Memory B cell (primary cell): ENCODE data around the gene GHSR.
"Not testable (repeated sequence)": the region's sequence is repeated elsewhere in the genome, so short reads cannot be mapped to it uniquely, and the experiment has no call there.

Source experiments
- ATAC-seq: fragments of 150-1000 bp; cut with Tn5 transposase; 2 replicates; pipeline ENCODE4 v1.10.0; 2021; ENCODE audit warnings: low read depth, mild to moderate bottlenecking, moderate library complexity
- DNase-seq, 2 donors: peaks; one replicate each; pipeline ENCODE4 v3.0.0; 2022; ENCODE audit warnings: low spot score in 2 of 2
- H3K27ac Mint-ChIP-seq: one replicate; pipeline ENCODE4 v1.8.0; 2022; ENCODE audit warnings: mild to moderate bottlenecking, moderate library complexity, mixed read lengths
- H3K27me3 Mint-ChIP-seq: one replicate; pipeline ENCODE4 v1.8.0; 2022; ENCODE audit warnings: mixed read lengths
- H3K36me3 Mint-ChIP-seq: one replicate; pipeline ENCODE4 v1.8.0; 2022; ENCODE audit warnings: mild to moderate bottlenecking, mixed read lengths
- H3K4me1 Mint-ChIP-seq: one replicate; pipeline ENCODE4 v1.8.0; 2022; ENCODE audit warnings: mixed read lengths
- H3K4me3 Mint-ChIP-seq: one replicate; pipeline ENCODE4 v1.8.0; 2022; ENCODE audit warnings: mild to moderate bottlenecking, moderate library complexity, mixed read lengths
- H3K9me3 Mint-ChIP-seq: one replicate; pipeline ENCODE4 v1.8.0; 2022; ENCODE audit warnings: mixed read lengths

The GHSR gene

GRCh38 chr3:172447611-172448579 is at the start of gene GHSR:
Gene GHSR, minus strand, starts transcription at chr3:172448456. Its CDS starts 43 bp downstream, at chr3:172448413.
- Mint-ChIP-seq H3K4me1 (peaks cover 19% of the 10 kb centered on the region), H3K27ac (no peak within 1 kb of the TSS), H3K36me3 (peaks cover 4% of the 10 kb centered on the region), H3K9me3 (peaks cover 2% of the 10 kb centered on the region), H3K4me3 (peak within 1 kb of the TSS; percentile 21), H3K27me3 (peaks cover 34% of the 10 kb centered on the region)
- DNase-seq: no peak
- no peak for ATAC-seq

- not testable (repeated sequence) for H3K9me3 Mint-ChIP-seq, H3K4me1 Mint-ChIP-seq, H3K27me3 Mint-ChIP-seq, H3K4me3 Mint-ChIP-seq, H3K36me3 Mint-ChIP-seq, H3K27ac Mint-ChIP-seq
- ATAC-seq (peak; percentile 75), DNase-seq (peak; percentile 60 to 63)
Measured at GRCh38 chr3:172490198-172490669, 42.0 kb upstream of the GHSR start.

DNA sequence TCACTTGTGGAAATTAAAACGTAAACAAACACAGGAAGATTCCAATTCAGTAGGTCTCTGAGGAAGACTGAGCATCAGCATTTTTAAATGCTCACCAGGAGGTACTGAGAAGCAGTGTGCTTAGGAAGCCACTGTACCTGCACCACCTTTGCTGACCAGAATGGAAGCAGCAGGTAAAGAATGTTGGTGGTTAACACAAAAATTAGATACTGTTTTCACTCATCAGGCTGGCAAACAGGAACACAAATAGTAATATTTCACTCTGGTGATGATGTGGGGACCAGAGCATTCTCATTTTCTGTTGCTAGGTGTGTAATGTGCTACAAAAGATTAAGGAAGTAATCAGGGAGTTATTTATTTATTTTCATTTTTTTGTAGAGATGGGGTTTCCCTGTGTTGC is 29.9 kb upstream of the GHSR start:
- Mint-ChIP-seq H3K27me3 (no peaks in the 10 kb centered on the region), H3K4me3 (no peak overlapping the region), H3K4me1 (peaks cover 9% of the 10 kb centered on the region), H3K27ac (no peak overlapping the region), H3K36me3 (no peaks in the 10 kb centered on the region), H3K9me3 (no peaks in the 10 kb centered on the region)
- DNase-seq: no peak
- no peak for ATAC-seq

DNA sequence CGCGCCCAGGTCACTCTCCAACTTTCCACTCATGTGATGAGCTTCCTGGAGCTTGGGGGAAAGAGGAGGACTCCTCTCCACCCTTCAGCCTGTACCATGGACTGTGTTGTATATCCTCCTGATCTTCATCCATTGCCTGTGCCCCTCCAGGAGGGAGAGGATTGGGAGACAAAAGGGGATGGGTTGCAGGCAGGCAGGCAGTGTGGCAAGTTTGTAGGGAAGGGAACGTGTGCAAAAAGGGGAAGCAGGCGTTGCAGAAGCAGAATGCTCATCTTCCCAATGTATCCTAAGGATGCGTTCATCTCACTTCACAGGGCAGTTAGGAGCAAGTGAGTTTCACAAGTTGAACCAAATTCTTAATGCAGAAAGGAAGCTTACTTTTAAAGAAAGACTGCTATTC is 28.1 kb upstream of the GHSR start:
- no peaks in the 10 kb centered on the region for H3K36me3 Mint-ChIP-seq
- peak overlapping the region; percentile 59 for H3K4me3 Mint-ChIP-seq
- peaks cover 2% of the 10 kb centered on the region for H3K9me3 Mint-ChIP-seq
- no peak for ATAC-seq
- no peak overlapping the region for H3K27ac Mint-ChIP-seq
- no peak for DNase-seq
- no peaks in the 10 kb centered on the region for H3K27me3 Mint-ChIP-seq
- H3K4me1 Mint-ChIP-seq: peaks cover 9% of the 10 kb centered on the region

- no peak overlapping the region for H3K27ac Mint-ChIP-seq
- H3K27me3 Mint-ChIP-seq: peaks cover 3% of the 10 kb centered on the region
- no peak for ATAC-seq
- no peak for DNase-seq
- peaks cover 3% of the 10 kb centered on the region for H3K9me3 Mint-ChIP-seq
- H3K4me1 Mint-ChIP-seq: peaks cover 9% of the 10 kb centered on the region
- no peak overlapping the region for H3K4me3 Mint-ChIP-seq
- H3K36me3 Mint-ChIP-seq: no peaks in the 10 kb centered on the region
Measured at GRCh38 chr3:172475703-172476102, 27.4 kb upstream of the GHSR start.

GRCh38 chr3:172471903-172472302 is 23.6 kb upstream of the GHSR start:
- H3K4me3 Mint-ChIP-seq: no peak overlapping the region
- H3K36me3 Mint-ChIP-seq: no peaks in the 10 kb centered on the region
- H3K27me3 Mint-ChIP-seq: peaks cover 9% of the 10 kb centered on the region
- peaks cover 3% of the 10 kb centered on the region for H3K9me3 Mint-ChIP-seq
- peaks cover 3% of the 10 kb centered on the region for H3K4me1 Mint-ChIP-seq
- no peak overlapping the region for H3K27ac Mint-ChIP-seq
- DNase-seq (no peak), ATAC-seq (no peak)

GRCh38 chr3:172470588-172470987 is 22.3 kb upstream of the GHSR start:
- Mint-ChIP-seq H3K27ac (no peak overlapping the region), H3K9me3 (peaks cover 3% of the 10 kb centered on the region), H3K4me1 (no peaks in the 10 kb centered on the region), H3K27me3 (peaks cover 12% of the 10 kb centered on the region), H3K4me3 (no peak overlapping the region), H3K36me3 (no peaks in the 10 kb centered on the region)
- ATAC-seq (no peak), DNase-seq (no peak)

- Mint-ChIP-seq H3K9me3 (peaks cover 3% of the 10 kb centered on the region), H3K27ac (no peak overlapping the region)
- ATAC-seq: no peak
Measured at GRCh38 chr3:172467170-172467824, 19.0 kb upstream of the GHSR start.

DNA sequence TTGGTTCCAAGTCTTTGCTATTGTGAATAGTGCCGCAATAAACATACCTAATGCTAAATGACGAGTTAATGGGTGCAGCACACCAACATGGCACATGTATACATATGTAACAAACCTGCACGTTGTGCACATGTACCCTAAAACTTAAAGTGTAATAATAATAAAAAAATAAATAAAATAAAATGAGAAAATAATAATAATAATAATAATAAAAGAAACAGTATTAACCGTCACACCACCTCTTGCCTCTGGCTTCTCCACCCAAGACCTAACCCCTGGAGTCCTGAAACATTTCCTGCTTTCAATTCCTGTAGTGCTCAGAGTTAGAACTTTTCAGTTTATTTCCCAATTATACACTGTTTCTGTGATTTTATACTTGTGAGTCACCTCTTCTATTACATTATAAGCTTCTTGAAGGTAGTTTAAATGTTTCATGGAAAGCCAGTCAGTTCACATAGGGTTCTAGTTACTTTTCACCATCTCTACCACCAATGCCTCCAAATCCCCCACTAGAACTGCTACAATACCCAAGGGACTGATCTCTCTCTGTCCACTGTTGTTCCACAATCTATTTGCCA is 18.4 kb upstream of the GHSR start:
- peaks cover 12% of the 10 kb centered on the region for H3K27me3 Mint-ChIP-seq
- peaks cover 2% of the 10 kb centered on the region for H3K9me3 Mint-ChIP-seq
- no peaks in the 10 kb centered on the region for H3K36me3 Mint-ChIP-seq
- no peak overlapping the region for H3K27ac Mint-ChIP-seq
- H3K4me3 Mint-ChIP-seq: no peak overlapping the region
- DNase-seq (no peak), ATAC-seq (no peak)
- H3K4me1 Mint-ChIP-seq: no peaks in the 10 kb centered on the region

More at GRCh38 chr3:172467170-172467824, 19.0 kb upstream of the GHSR start:
- peaks cover 12% of the 10 kb centered on the region for H3K27me3 Mint-ChIP-seq
- no peaks in the 10 kb centered on the region for H3K4me1 Mint-ChIP-seq
- no peak for DNase-seq
- no peaks in the 10 kb centered on the region for H3K36me3 Mint-ChIP-seq
- H3K4me3 Mint-ChIP-seq: no peak overlapping the region

DNA sequence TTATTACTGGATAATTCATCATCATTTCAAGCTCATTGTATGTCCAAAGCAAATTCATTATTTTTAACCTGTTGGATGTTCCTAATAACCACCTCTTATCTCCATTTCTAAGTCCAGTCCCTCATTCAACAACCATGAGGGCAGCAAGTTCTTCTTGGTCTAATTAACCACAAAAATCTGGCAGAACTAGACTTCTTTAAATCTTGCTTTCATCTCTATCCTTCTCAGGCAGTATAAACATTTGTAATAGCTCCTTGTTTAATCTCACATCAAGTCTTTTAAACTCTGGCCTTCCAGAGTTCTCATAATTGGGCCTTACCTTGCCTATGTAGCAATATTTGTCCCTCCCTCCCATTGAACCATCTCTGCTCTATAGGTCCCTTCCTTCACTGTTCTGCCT is 17.0 kb upstream of the GHSR start:
- Mint-ChIP-seq H3K27me3 (peaks cover 9% of the 10 kb centered on the region), H3K9me3 (no peaks in the 10 kb centered on the region), H3K4me1 (no peaks in the 10 kb centered on the region), H3K36me3 (no peaks in the 10 kb centered on the region), H3K4me3 (no peak overlapping the region), H3K27ac (no peak overlapping the region)
- DNase-seq (no peak), ATAC-seq (no peak)

- H3K27me3 Mint-ChIP-seq: peaks cover 9% of the 10 kb centered on the region
- H3K9me3 Mint-ChIP-seq: no peaks in the 10 kb centered on the region
- no peaks in the 10 kb centered on the region for H3K4me1 Mint-ChIP-seq
- no peak for ATAC-seq
- no peak for DNase-seq
- H3K4me3 Mint-ChIP-seq: no peak overlapping the region
- H3K36me3 Mint-ChIP-seq: no peaks in the 10 kb centered on the region
- H3K27ac Mint-ChIP-seq: no peak overlapping the region
Measured at GRCh38 chr3:172464306-172464705, 16.1 kb upstream of the GHSR start.

DNA sequence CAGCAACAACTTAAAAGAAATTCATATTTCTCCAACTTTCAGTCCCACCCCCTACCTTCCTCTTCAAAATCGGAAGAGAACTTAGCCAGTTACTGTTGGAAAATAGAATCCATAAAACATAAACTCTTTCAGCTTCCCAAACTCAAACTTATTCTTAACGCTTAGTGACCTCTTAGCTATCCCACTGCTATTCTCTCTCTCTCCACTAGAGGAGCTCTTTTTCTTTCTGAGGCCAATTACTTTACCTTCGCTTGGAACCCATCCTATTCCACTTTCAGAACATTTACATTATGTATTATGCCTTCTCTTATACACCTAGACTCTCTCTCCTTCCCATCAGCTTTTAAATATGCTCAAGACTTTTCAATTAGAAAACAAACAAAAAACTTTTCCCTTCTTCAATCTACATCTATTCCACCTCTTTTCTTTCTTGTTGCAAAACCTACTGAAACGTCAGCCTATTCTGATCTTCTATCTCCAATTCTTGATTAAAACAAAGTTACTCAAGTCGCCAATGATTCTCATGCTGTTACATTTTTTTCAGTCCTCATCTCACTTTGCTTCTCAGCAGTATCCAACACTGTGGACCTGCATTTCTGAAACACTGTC is 13.4 kb upstream of the GHSR start:
- no peaks in the 10 kb centered on the region for H3K9me3 Mint-ChIP-seq
- ATAC-seq: peak; percentile 39
- H3K36me3 Mint-ChIP-seq: no peaks in the 10 kb centered on the region
- H3K4me3 Mint-ChIP-seq: no peak overlapping the region
- no peaks in the 10 kb centered on the region for H3K4me1 Mint-ChIP-seq
- H3K27me3 Mint-ChIP-seq: peaks cover 2% of the 10 kb centered on the region
- H3K27ac Mint-ChIP-seq: no peak overlapping the region
- DNase-seq: peak in 1 of 2 donors; percentile 11

- no peak for DNase-seq
- Mint-ChIP-seq H3K9me3 (no peaks in the 10 kb centered on the region), H3K4me1 (no peaks in the 10 kb centered on the region), H3K27ac (no peak overlapping the region), H3K27me3 (peaks cover 4% of the 10 kb centered on the region), H3K36me3 (no peaks in the 10 kb centered on the region), H3K4me3 (no peak overlapping the region)
- ATAC-seq: no peak
Measured at GRCh38 chr3:172456404-172456803, 8.1 kb upstream of the GHSR start.

DNA sequence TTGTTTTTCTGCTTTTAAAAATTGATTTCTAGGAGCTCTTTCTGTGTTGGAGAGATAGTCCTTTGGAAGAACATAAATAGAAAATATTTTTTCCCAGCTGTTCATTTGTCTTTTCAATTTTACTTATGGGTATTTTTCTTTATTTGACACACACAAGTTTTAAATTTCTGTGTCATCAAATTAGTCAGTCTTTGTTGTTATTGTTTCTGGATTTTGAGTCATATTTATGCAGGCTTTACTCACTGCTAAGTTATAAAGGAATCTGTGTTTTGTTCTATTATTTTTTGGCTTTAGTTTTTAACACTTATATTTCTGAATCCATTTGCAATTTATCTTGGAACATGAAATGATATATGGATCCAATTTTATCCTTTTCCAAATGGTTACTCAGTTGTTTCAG is 5.9 kb upstream of the GHSR start:
- H3K4me1 Mint-ChIP-seq: peaks cover 6% of the 10 kb centered on the region
- DNase-seq: no peak
- ATAC-seq: no peak
- no peak overlapping the region for H3K27ac Mint-ChIP-seq
- peaks cover 12% of the 10 kb centered on the region for H3K27me3 Mint-ChIP-seq
- no peaks in the 10 kb centered on the region for H3K9me3 Mint-ChIP-seq
- no peak overlapping the region for H3K4me3 Mint-ChIP-seq
- no peaks in the 10 kb centered on the region for H3K36me3 Mint-ChIP-seq
